ENCODE measurements around the gene IER3.

GRCh38 chr6:30789606-30790005, 45.3 kb upstream of the IER3 start:
- TF ChIP-seq POLR2A (IDR thresholded peaks at IDR 0.05; ENCODE audit: low read length) (no peak), GATA1 (IDR thresholded peaks at IDR 0.05; ENCODE audit: low read depth, low read length) (no peak)

All from erythroblast (primary cell).